ENCODE measurements around the gene HCST. TPM values are rescaled to one million over a fixed set of nuclear protein-coding genes. Genes with fewer than 3 reads are reported as not detected.

Gene HCST
- total and polyA plus RNA-seq, 2 of the 13 experiments (the other 11 are each of a cell fraction or from before 2014, with no cell fraction given): 0.24 to 1.2 TPM

- TF ChIP-seq ZNF687 (CRISPR knock-in tag; IDR thresholded peaks at IDR 0.05): peak; percentile 83
- no peak for TF ChIP-seq HMG20B (CRISPR knock-in tag; conservative IDR thresholded peaks at IDR 0.05)
- TF ChIP-seq MBD4 (IDR thresholded peaks at IDR 0.05; ENCODE audit: borderline replicate concordance, low read length): no peak
- TF ChIP-seq ZNF724P (CRISPR knock-in tag; IDR thresholded peaks at IDR 0.05; ENCODE audit: borderline replicate concordance): no peak
- peak; percentile 77 for TF ChIP-seq FOXO1 (CRISPR knock-in tag; IDR thresholded peaks at IDR 0.05)
- TF ChIP-seq TFDP1 (CRISPR knock-in tag; IDR thresholded peaks at IDR 0.05; ENCODE audit: borderline replicate concordance): no peak
- TF ChIP-seq GMEB1 (CRISPR knock-in tag; IDR thresholded peaks at IDR 0.05; ENCODE audit: borderline replicate concordance): no peak
- no peak for TF ChIP-seq FOXA1 (IDR thresholded peaks at IDR 0.05)
- peak; percentile 76 for TF ChIP-seq FOXA1 (CRISPR knock-in tag; IDR thresholded peaks at IDR 0.05)
- TF ChIP-seq ATF1 (CRISPR knock-in tag; IDR thresholded peaks at IDR 0.05): no peak
- no peak for TF ChIP-seq ZNF24 (IDR thresholded peaks at IDR 0.05)
- no peak for TF ChIP-seq DDIT3 (CRISPR knock-in tag; IDR thresholded peaks at IDR 0.05)
- peak; percentile 64 for TF ChIP-seq RXRB (CRISPR knock-in tag; IDR thresholded peaks at IDR 0.05; ENCODE audit: borderline replicate concordance)
- TF ChIP-seq ZNF720 (CRISPR knock-in tag; IDR thresholded peaks at IDR 0.05): no peak
- TF ChIP-seq RFX1 (IDR thresholded peaks at IDR 0.05): no peak
- 0 out of 2 replicates have a peak, but pooled peaks have one; percentile 43 for TF ChIP-seq ZNF232 (CRISPR knock-in tag; IDR thresholded peaks at IDR 0.05; ENCODE audit: borderline replicate concordance)
- TF ChIP-seq XBP1 (CRISPR knock-in tag; IDR thresholded peaks at IDR 0.05): no peak
- no peak for TF ChIP-seq ZNF280B (CRISPR knock-in tag; IDR thresholded peaks at IDR 0.05; ENCODE audit: borderline replicate concordance)
- 0 out of 2 replicates have a peak, but pooled peaks have one; percentile 11 for TF ChIP-seq ARID5B (CRISPR knock-in tag; IDR thresholded peaks at IDR 0.05)
Measured at GRCh38 chr19:35942235-35942634, 39.9 kb downstream of the HCST start (continued).
